Measurements from ENCODE around the gene SORBS1.

SORBS1 gene

GRCh38 chr10:95293631-95294030 is 267.5 kb downstream of the SORBS1 start:
- Histone ChIP-seq H3K9ac (peak overlapping the region; percentile 17; the same call in 1 of the 2 replicates), H3K27ac (peak overlapping the region; percentile 71), H3K36me3 (ENCODE audit: insufficient read depth) (no peaks in the 10 kb centered on the region), H3K4me2 (peak overlapping the region; percentile 46), H3K4me1 (ENCODE audit: low read depth, poor library complexity, severe bottlenecking) (peaks cover 89% of the 10 kb centered on the region), H3K27me3 (ENCODE audit: insufficient read depth, low read depth) (no peaks in the 10 kb centered on the region), H3K4me3 (IDR thresholded peaks at IDR 0.05; ENCODE audit: insufficient read depth, low read depth, low read length) (no peak overlapping the region), H4K20me1 (ENCODE audit: insufficient read depth) (no peaks in the 10 kb centered on the region), H3K79me2 (ENCODE audit: insufficient read depth, low read depth) (peaks cover 16% of the 10 kb centered on the region), H2AFZ (ENCODE audit: low read depth) (peak overlapping the region; percentile 56)
- TF ChIP-seq CTCF (conservative IDR thresholded peaks at IDR 0.05; ENCODE audit: low read depth, low read length) = no peak

GRCh38 chr10:95291365-95292039 is 269.7 kb downstream of the SORBS1 start:
- Histone ChIP-seq H3K4me1 (ENCODE audit: low read depth, poor library complexity, severe bottlenecking) (peaks cover 79% of the 10 kb centered on the region), H2AFZ (ENCODE audit: low read depth) (peak overlapping the region; percentile 83; the same call in 1 of the 2 replicates), H3K4me3 (IDR thresholded peaks at IDR 0.05; ENCODE audit: insufficient read depth, low read depth, low read length) (no peak overlapping the region), H4K20me1 (ENCODE audit: insufficient read depth) (no peaks in the 10 kb centered on the region), H3K27me3 (ENCODE audit: insufficient read depth, low read depth) (no peaks in the 10 kb centered on the region), H3K27ac (peak overlapping the region; percentile 51; the same call in 1 of the 2 replicates), H3K4me2 (peak overlapping the region; percentile 51), H3K79me2 (ENCODE audit: insufficient read depth, low read depth) (peaks cover 38% of the 10 kb centered on the region), H3K9ac (peak overlapping the region; percentile 91; the same call in 1 of the 2 replicates), H3K36me3 (ENCODE audit: insufficient read depth) (no peaks in the 10 kb centered on the region)
- TF ChIP-seq CTCF (conservative IDR thresholded peaks at IDR 0.05; ENCODE audit: low read depth, low read length) = no peak

GRCh38 chr10:95290461-95291364 is 270.5 kb downstream of the SORBS1 start, which contains the start of gene PDLIM1:
Gene PDLIM1, minus strand, starts transcription at chr10:95291003. Its CDS starts 88 bp downstream, at chr10:95290915.
- no peaks in the 10 kb centered on the region for H3K27me3 ChIP-seq (ENCODE audit: insufficient read depth, low read depth)
- peak within 1 kb of the TSS; percentile 63 for H3K27ac ChIP-seq
- H3K79me2 ChIP-seq (ENCODE audit: insufficient read depth, low read depth) = peaks cover 38% of the 10 kb centered on the region
- H2AFZ ChIP-seq (ENCODE audit: low read depth) = peak within 1 kb of the TSS; percentile 83
- TF ChIP-seq CTCF (conservative IDR thresholded peaks at IDR 0.05; ENCODE audit: low read depth, low read length) = no peak
- peak within 1 kb of the TSS; percentile 91 for H3K9ac ChIP-seq
- H3K4me1 ChIP-seq (ENCODE audit: low read depth, poor library complexity, severe bottlenecking) = peaks cover 71% of the 10 kb centered on the region
- H3K4me3 ChIP-seq (IDR thresholded peaks at IDR 0.05; ENCODE audit: insufficient read depth, low read depth, low read length) = no peak within 1 kb of the TSS
- H3K4me2 ChIP-seq = peak within 1 kb of the TSS; percentile 99
- H3K36me3 ChIP-seq (ENCODE audit: insufficient read depth) = no peaks in the 10 kb centered on the region
- H4K20me1 ChIP-seq (ENCODE audit: insufficient read depth) = no peaks in the 10 kb centered on the region

GRCh38 chr10:95289921-95290421 is 271.2 kb downstream of the SORBS1 start:
- Histone ChIP-seq H3K4me3 (IDR thresholded peaks at IDR 0.05; ENCODE audit: insufficient read depth, low read depth, low read length) (no peak overlapping the region), H3K27ac (no peak overlapping the region), H3K4me1 (ENCODE audit: low read depth, poor library complexity, severe bottlenecking) (peaks cover 64% of the 10 kb centered on the region), H3K36me3 (ENCODE audit: insufficient read depth) (no peaks in the 10 kb centered on the region), H3K9ac (peak overlapping the region; percentile 91), H3K79me2 (ENCODE audit: insufficient read depth, low read depth) (peaks cover 38% of the 10 kb centered on the region), H3K27me3 (ENCODE audit: insufficient read depth, low read depth) (no peaks in the 10 kb centered on the region), H4K20me1 (ENCODE audit: insufficient read depth) (no peaks in the 10 kb centered on the region), H2AFZ (ENCODE audit: low read depth) (peak overlapping the region; percentile 79), H3K4me2 (peak overlapping the region; percentile 99)
- no peak for TF ChIP-seq CTCF (conservative IDR thresholded peaks at IDR 0.05; ENCODE audit: low read depth, low read length)

Measured in KMS-11 (cell line).